HG02759 (cell line): ENCODE data around the gene ADCY10.

Experiments
- ATAC-seq: cut with Tn5 transposase; IDR thresholded peaks from one replicate; pipeline ENCODE4 v1.9.1; 2021; ENCODE audit warnings: mild to moderate bottlenecking, moderate library complexity; ENCODE audit not compliant: unreplicated experiment

The ADCY10 gene

DNA sequence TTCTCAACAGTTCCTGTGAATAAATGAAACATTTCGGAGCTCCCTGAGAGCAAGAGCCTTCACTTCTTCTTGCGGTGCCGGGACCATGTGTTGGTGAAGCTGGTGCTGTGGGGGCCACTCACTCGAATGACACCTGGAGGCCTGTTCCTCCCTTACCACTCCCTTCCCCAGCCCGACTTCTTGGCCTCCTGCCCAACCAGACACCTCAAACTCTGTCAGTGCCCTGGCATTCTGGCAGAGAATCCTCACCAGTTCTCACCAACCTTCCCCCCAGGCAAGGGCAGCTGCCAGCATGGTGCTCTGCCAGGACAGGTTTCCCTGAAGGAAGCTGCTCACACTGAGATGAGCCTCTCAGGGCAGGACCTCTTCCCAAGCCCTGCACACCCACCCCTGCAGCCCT lies 123.8 kb downstream of the ADCY10 start:
- no peak for ATAC-seq

DNA sequence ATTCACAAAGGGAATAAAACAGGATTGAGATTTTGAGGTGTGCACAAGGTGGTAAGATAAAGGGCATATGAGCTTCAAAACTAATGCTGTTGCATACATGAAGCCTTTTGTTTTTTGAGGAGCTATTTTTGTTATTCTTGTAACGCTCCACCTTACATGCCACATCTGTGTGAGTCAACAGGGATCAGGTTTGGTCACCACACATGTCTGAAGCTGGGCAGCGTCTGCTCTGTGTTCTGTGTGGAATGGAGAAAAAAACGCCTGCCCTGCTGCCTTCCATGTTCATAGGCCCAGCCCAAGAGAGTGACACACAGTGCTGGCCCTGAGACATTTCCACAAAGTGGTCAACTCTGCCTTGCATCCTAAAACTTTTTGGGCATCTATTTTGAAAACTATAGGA lies 124.4 kb downstream of the ADCY10 start:
- no peak for ATAC-seq

DNA sequence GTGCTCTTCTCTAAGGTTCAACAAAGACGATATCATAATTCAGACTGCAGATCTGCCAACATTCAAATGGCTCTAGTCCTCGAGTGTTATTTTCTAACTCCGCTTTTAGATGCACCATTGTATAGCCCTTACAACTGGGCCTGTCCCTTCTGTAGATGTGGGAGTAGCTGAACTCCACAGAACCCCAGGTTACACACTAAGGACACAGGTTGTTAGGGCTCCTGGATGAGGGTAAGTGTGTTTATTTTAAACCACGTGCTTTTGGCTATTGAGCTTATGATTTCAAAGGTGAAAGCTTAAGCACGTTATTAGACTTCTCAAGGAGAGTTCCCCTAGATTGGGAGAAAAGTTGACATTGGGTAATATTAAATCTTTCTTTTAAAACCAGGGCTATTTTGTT lies 127.4 kb downstream of the ADCY10 start:
- no peak for ATAC-seq

DNA sequence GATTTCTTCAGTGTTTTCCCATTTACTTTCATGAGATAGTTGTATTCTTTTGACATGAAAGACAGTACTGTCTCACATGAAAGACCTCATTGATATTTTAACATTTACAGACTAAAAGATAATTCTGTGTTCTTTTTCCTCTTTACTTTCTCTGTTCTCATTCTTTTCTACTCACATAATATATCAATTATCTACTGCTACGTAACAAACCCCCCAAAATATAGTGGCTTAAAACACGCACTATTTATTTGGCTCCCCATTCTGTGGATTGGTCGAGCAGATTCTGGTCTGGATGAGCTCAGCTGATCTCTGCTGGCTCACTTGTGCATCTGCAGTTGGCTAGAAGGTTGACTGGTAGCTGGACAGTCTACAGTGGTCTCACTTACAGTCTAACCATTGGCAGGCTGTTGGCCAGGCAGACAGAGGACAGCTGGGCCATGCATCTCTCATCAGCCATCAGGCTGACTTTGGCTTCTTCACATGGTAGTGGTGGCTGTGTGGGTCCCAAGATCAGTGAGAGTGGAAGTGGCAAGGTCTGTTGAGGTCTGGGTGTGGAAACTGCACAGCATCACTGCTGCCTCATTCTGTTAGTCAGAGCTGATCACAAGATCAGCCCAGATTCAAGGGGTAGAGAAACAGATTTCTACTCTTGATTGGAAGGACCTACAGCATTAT lies 128.9 kb downstream of the ADCY10 start:
- ATAC-seq: no peak

DNA sequence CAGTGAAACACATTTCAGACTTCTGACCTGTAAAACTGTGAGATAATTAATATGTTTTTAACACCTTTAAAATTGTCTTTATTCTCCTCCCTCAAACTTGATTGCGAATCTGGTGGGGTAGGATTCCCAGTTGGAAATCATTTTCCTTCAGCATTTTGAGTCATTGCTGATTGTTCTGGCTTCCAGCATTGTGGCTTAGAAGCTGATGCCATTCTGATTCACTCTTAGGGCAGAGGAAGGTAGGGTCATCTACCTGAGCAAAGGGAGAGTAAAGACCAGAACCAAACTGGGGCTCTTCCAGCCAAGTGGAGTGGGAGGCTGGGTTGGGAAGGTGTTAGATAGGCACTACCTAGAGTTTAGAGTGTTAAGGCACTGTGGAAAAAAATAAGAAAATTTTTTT lies 131.0 kb downstream of the ADCY10 start:
- no peak for ATAC-seq

DNA sequence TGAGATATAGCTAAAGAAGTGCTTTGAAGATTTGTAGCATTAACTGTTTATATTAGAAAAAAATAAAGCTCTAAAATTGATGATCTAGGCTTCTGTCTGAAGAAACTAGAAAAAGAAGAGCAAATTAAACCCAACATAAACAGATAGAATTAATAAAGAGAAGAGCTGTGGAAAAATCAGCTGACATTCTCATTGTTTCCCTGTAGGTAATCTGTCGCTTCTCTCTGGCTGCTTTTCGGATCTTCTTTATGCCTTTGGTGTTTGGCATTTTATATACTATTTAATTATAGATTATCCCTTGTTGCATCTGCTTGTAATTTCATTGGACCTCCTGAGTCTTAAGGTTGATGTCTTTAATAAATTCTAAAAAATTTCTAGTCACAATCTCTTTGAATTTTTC lies 132.4 kb downstream of the ADCY10 start:
- no peak for ATAC-seq

DNA sequence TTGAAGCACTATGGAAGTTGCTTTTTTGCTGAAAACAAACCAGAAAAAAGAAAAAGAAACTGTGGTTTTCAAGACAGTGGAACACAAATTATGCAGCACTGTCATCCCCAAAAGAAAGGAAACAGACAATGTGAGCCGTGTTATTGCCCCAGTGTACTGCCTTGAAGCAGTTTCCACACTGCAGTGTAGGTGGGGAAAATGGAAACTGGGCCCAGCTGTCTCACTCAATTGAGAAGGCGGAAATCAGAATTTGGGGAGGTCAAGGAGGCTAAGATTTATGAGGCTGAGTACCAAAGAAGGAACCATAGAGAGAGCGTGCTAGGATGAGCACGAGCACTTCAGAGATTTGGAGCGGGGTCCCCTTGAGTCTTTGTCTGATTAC lies 136.7 kb downstream of the ADCY10 start:
- no peak for ATAC-seq

DNA sequence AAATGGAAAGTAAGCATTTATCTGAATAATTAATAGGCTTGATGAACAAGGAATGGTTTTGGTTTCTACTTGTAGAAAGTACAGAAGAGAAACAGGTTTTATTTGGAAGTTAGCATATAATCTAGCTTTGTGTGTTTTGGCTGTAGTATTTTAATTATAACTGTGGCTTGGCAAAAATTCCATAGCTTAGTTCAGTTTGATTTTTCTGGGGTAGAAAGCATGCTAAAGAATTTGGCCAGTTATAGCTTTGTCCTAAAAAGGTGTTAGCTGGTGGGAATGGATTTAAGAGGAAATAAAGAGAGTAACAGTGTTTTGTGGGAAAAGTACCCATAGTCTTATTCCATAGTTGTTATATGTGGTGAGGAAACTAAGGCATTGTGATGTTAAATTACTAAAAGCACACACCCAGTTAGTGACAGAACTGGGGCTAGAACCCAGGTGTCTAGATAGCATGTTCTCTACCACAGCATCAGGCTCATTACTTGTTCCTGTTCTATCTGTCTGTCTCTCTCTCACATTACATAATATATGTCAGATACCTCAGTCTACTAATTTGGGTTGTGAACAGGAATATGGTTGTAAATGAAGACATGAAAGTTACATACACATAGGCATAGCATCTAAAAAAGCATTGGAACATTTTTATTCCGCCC lies 137.2 kb downstream of the ADCY10 start:
- no peak for ATAC-seq

DNA sequence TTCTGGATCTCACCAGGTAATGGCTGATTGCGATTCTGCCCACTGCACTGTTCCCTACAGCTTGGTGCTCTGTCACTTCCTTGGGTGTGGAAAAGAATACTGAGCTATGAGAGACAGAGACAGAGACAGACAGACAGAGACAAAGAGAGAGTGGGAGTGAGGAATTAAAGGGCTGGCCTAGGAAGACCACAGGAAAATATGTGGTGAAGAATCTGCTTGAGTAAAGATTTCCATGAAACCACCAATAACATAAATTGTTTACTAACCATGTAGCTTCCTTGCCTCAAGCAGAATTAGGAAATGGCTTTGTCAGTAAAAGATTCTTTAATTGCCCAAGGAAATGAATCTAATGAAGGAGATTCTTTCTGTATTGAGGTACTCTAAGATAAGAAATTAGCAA lies 137.8 kb downstream of the ADCY10 start:
- no peak for ATAC-seq

DNA sequence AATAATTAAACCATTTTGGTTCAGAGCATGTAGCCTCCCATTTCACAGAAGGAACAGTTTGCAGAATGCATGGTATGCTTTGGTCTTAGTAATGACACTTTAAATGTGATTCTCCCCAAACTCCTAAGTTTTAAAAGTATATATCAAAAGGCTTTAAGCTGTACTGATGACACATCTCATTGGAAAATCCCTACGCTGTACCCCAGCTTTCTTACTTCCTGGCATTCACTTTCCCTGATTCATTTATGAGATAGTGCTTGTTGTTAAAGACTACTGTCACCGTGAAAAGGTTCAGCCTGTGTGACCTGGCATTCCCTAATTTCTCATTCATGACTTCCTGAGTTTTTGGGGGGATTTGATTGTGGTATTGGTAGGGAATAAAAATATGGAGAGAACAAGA lies 138.8 kb downstream of the ADCY10 start:
- no peak for ATAC-seq

DNA sequence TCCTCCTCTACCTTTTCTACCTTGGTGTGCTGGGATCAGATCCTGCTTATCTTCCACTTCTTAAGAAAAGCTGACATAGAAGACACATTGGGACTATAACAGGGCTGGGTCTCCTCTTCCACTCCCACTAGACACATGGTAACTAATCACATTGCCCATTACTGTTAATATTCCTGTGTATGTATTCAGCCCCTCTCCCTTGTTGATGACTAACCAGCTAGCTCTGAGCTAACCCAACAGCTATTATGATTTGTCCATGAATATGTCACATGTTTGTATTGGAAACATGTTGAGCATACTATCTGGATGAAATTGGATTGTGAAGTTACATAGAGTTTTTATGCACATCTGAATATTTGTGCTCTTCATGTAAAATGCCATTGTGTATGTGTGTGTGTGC lies 139.2 kb downstream of the ADCY10 start:
- ATAC-seq: no peak

DNA sequence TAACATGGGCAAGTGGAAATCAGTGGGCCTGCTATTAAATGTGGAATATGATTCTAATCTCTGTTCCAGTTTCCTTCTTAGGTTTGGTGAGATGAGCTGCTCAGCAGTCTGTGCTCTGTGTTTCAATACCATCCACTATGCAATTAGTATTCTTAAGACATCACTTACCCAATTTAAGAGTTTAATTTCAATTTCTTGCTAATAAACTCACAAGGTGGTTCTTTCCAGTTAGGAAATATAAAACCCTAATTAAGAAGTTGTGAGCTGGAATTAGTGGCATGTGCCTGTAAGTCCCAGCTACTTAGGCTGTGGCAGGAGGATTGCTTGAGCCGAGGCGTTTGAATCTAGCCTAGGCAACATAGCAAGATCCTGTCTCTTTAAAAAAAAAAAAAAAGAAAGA lies 140.4 kb downstream of the ADCY10 start:
- ATAC-seq: no peak

DNA sequence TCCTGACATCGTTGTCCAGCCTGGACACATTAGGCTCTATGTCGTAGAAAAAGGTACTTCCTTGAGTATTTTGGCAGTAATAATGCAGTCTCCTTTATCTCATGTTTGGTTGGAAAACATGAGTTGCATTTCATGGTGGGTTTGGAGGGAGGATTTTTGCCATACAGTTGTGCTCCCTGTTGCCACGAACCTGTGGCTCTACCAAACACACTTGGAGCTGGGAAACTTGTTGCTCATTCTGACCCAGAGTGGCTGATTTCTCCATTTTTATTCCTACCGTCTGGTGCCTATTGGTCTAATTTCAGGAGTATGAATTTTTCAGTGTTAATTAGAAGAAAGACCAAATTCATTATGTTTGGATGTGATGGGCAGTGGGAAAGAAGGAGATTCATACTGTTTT lies 141.5 kb downstream of the ADCY10 start:
- no peak for ATAC-seq

DNA sequence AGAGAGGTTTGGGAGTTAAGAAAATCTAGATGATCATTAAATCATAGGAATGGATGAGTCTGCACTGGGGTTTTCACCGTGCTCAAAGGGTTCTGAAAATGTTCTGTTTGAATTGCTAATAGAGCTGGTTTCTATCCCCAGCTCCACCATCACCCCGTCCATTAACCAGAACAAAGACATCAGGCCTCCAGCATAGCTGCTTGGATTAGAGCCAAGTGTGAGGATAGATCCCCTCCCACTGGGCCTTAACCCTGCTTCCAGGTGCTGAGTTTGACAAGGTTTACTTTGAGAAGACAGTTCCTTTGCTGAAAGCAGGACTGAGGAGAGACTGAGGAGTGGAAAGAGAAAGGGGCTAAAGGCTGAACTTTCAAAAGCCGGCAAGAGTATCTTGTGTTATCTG lies 143.8 kb downstream of the ADCY10 start:
- ATAC-seq: no peak

DNA sequence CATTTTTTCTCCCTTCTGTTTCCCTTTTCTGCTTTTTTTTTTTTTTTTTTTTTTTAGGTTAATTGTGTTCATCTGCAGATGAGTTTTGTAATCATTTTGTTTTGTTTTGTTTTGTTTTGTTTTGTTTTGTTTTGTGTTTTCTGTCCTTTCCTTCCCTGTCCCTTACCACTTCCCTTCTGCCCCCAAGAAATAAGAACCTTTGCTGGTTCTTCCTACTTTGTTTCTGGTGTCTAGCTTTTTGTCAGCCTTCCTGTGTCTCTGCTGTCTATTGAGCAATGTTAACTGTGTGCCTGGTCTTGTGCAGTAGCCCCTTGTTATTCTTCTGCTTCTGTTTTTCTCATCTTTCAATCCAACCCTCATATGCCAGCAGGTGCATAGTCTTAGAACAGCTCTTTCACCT lies 146.2 kb downstream of the ADCY10 start:
- no peak for ATAC-seq

DNA sequence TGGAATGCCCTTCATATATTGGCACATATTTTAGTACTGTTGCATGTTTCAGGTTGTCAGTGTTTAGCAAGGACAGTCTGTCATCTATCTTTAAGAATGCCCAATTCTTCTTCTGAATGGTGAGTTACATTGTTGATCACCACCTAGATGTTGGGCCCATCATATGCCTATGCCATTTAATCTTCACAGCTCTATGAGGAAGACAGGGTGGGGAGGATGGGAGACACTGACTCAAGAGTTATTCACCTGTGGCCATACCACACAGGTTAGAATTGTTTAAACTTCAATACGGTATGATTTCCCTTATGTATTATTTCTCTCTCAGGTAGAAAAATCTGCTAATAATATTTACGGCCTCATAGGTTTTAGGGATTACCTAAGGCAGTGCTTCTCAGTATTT lies 147.4 kb downstream of the ADCY10 start:
- no peak for ATAC-seq

DNA sequence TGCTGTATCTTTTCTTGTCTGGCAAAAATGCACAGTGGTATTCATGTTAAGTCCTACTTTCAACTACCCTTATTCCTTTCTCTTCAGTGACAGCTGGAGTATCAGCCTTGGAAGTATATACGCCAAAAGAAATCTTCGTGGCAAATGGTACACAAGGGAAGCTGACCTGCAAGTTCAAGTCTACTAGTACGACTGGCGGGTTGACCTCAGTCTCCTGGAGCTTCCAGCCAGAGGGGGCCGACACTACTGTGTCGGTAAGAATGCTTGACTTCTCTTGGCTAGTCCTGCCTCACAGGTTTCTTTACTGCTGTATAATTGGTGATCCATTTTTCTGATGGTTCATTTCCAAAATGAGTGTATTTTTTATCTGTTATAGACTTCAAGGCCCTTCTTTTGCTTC lies 148.4 kb downstream of the ADCY10 start:
- ATAC-seq: no peak

DNA sequence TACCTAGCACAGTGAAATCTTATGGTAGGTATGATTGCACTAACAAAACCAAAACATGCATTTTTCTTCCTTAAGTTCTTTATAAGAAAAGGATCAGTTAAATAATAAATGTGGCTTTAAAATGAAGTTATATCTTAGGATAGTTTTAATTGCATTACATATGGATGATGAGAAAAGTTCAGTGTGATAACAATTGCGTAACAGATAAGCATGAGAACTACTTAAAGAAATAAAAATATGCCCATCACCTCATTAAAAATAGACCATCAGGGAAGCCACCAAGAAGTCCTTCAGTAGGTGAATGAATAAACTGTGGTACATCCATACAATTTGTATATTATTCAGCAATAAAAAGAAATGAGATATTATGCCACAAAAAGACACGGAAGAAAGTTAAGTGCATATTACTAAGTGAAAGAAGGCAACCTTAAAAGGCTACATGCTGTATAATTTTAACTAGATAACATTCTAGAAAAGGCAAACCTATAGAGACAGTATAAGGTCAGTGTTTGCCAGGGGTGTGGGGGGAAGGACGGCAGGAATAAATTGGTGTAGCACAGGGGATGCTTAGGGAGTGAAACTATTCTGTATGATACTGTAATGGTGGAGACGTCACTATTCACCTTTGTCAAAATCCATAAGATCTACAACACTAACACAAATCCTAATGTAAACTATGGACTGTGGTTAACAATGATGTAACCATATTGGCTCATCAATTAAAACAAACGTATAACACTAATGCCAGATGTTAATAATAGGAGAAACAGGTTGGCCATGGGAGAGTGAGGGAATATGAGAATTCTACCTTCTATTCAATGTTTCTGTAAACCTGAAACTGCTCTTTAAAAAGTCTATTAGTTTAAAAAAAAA lies 149.2 kb downstream of the ADCY10 start:
- no peak for ATAC-seq

DNA sequence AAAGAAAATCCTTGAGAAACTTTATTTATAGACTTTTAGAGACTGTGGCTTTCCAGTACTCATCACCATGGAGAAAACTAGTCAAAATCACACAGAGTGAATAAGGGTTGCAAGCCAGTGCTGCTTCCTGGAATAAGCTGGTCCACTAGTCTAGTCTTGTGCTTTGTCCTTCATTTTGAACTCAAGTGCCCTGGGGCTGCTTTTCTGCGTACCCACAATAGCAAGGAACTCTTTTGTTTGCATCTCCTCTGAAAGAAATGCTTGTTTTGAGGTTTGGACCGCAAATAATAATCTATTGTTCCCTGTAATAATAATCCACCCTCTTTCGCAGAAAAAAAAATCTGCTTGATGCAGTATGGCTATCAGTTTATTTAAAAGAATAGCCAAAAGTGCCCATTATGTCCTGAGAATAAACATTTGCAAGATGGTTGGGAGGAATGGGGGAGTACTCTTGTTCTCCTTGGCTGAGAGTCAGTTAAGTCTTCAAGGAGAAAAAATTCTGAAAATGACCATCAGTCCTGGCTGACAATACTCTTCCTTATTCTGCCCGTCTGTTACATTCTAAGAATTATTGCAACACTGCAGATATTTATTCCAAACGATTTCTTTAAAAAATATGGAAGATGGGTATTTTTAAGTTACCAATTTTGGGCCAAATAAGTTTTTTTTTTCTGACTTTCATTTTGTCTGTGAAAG lies 150.3 kb downstream of the ADCY10 start:
- no peak for ATAC-seq

DNA sequence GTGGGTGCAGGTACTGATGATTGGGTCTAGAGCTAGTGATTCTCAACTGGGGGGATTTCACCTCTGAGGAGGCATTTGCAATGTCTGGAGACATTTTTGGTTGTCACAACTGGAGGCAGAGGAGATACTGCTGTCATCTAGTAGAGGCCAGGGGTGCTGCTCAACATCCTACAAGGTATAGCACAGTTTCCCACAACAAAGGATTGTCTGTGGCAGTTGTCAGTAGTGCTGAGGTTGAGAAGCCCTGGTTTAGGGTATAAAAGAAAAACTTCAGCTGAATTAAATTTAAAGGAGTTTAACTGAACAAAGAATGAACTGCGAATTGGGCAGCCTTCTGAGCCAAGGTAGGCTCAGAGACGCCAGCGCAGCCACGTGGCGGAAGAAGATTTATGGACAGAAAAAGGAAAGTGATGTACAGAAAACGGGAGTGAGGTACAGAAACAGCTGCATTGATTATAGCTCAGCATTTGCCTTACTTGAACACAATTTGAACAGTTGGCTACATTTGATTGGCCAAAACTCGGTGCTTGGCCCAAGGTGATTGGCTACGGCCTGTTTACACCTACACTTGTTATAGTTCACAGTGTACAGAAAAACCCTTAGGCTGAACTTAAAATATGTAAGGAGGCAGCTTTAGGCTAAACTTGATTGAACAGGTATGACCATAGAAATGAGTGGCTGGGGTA lies 151.7 kb downstream of the ADCY10 start:
- ATAC-seq: no peak

DNA sequence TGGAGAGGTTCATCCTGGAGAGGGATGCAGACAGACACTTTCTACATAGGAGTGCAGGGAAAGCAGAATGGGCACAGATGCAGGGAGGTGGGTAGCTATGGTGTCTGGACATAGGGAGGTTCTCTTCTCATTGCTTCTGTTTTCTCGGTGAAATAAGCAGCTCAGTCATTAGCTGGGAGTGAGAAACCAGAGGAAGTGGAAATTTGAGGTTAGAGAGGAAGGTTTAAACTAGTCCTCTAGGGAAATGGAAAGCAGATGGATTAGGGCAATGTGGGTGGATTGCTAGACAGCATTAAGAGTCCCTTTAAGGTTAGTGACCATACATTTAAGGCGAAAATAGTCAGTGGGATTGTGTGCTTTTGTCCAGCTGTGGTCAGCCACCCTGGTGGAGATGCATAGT lies 152.5 kb downstream of the ADCY10 start:
- ATAC-seq: no peak
